ENCODE measurements around the gene POF1B.

DNA sequence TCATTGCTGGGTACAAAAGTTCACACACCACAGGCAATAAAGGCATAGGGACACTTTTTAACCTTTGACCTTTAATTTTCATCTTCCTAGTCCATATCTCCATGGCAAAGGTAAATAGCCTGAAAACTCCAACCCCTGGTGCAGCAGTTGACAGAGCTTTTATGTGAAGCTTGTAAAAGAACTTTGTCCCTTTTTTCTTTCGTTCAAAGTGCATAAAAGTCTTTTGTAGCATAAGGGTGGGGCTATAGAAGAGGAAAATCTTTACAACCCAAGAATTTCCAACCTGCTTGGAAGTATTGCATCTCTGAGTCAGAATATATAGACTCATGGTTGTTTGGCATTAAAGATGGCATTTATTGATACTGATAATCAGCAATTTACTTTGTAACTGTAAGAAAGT, 20.4 kb downstream of the POF1B start:
- TF ChIP-seq, protein P1, sequence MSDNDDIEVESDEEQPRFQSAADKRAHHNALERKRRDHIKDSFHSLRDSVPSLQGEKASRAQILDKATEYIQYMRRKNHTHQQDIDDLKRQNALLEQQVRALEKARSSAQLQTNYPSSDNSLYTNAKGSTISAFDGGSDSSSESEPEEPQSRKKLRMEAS (IDR thresholded peaks at IDR 0.05; ENCODE audit: low read depth, low read length) = no peak
- TF ChIP-seq, protein P2, sequence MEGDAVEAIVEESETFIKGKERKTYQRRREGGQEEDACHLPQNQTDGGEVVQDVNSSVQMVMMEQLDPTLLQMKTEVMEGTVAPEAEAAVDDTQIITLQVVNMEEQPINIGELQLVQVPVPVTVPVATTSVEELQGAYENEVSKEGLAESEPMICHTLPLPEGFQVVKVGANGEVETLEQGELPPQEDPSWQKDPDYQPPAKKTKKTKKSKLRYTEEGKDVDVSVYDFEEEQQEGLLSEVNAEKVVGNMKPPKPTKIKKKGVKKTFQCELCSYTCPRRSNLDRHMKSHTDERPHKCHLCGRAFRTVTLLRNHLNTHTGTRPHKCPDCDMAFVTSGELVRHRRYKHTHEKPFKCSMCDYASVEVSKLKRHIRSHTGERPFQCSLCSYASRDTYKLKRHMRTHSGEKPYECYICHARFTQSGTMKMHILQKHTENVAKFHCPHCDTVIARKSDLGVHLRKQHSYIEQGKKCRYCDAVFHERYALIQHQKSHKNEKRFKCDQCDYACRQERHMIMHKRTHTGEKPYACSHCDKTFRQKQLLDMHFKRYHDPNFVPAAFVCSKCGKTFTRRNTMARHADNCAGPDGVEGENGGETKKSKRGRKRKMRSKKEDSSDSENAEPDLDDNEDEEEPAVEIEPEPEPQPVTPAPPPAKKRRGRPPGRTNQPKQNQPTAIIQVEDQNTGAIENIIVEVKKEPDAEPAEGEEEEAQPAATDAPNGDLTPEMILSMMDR (IDR thresholded peaks at IDR 0.05; ENCODE audit: low read depth, low read length) = no peak
- TF ChIP-seq POLR2A (IDR thresholded peaks at IDR 0.05; ENCODE audit: extremely low read depth, insufficient read length) (no peak), MYC (IDR thresholded peaks at IDR 0.05; ENCODE audit: low read depth, low read length) (no peak)

Measured in NB4 (cell line).